GM12801 (cell line): ENCODE data around the gene SPHK2.

ENCODE experiments used
- CTCF ChIP-seq: IDR thresholded peaks from one replicate; pipeline ENCODE4 v1.5.1; 2011; ENCODE audit warnings: control low read depth; ENCODE audit not compliant: insufficient read length; ENCODE audit errors: extremely low read depth

The SPHK2 gene

DNA sequence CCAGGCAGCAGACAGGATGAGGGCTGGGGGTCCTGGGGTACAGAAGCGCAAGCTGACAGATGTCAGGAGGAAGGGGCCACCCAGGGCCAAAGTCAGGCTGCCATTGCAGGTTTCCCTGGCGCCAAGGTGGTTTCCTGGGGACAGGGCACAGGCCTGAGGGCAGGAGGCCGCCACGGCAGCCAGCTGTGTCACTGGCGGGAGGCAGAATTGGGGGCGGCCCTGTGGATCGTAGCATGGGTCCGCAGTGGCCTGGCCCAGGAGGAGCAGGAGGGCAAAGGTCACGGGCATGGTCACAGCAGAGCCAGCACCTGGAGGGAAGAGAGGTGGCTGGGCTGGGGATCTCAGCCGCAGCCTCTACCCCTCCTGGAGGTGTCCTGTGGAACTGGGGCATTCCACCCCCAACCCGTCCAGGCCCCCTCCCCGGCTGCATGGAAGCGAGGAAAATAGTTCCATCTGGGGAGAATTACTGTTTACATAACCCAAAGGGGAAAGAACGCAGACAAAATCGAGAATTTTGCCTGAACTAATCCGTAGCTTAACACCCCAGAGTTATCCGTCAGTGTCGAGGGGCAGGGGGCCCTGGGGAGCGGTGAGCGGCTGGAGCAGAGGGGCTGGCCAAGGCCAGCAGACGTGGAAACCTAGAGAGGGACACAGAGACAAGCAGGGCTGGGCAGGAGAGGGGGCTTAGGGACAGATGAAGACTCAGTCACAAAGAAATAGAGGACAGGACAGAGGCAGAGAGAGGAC lies 51.6 kb downstream of the SPHK2 start:
- TF ChIP-seq CTCF, result no peak

DNA sequence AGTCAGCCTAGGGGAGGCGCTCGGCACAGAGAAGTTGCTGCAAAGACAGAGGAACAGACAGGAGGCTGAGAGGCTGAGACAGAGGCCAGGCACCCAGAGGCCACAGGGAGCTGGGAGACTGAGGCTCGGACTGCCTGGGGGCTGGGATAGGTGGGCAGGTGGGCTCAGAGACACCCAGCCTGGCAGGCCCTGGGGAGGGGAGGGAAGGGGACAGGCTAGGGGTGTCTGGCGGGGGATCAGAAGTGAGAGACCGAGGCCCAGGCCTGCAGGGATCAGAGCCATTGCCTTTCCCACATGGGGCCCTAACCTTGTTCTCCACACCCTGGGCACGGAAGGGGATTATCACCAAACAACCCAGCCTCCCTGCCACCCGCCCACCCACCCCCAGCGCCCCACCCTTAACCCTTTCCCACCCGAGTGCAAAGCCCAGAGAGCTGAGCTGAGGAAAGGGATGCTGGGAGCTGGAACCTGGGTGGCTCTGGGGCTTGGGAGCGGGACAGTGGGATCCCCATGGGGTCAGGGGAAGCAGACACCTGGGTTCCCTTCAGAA lies 52.2 kb downstream of the SPHK2 start:
- TF ChIP-seq CTCF, result no peak

DNA sequence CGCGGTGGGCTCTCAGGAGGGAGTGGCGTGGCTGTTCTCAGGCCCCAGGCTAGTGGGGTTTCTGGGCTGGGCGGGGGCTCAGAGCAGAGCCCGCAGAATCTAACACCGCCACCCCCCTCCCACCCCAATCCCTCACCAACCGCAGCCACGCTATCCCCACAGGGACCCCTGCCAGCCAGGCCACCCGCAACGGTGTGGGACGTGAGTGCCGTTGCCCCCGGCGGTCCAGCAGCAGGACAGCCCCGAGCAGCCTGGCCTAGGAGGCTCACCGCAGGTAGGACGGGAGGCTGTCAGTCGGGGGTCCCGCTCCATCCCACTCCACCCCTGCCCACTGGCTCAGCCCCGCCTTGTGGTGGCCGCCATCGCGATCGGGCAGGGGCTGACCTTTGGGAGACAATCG lies 53.7 kb downstream of the SPHK2 start, which contains the start of gene NTN5:
NTN5 (minus strand) TSS at position 24 of the 400 bp plus-strand sequence. CDS start 2,031 bp downstream, outside the sequence.
- no peak for TF ChIP-seq CTCF

DNA sequence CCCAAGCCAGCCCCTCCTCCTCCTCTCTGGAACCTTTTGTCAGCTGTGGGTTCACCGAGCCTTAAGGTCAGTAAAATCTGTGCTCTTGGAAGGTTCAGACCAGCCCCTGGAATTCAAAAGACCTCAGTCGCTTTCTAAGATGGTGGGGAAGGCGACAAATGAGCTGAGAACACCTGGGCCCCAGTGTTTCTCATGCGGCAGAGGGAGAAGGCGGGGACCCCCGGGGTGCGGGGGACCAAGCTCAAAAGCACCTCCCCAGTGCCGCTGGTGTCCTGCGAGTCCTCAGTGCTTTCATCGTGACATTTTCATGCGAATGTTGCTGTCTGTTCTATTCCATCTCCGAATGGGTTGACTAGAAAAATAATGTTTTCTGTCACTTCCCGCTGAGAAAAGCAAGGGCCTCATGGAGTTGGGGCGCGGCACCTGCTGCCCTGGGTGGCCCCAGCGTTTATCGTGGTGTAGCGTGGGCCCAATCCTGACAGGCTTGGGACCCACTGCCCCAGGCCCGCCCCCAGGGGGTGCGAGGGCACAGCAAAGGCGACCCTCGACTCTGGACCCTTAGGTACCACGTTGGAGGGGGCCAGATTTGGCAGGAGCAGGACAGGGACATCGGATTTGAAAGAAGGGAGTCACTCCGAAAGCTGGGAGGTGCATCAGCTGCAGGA lies 54.3 kb downstream of the SPHK2 start:
- TF ChIP-seq CTCF, result no peak

- no peak for TF ChIP-seq CTCF
Observed at GRCh38 chr19:48674216-48674809, 55.0 kb downstream of the SPHK2 start.

GRCh38 chr19:48674921-48675824 lies 55.9 kb downstream of the SPHK2 start:
- TF ChIP-seq CTCF, result no peak
